Measurements from ENCODE around the gene TTBK2. TPM values are rescaled to one million over a fixed set of nuclear protein-coding genes. Genes with fewer than 3 reads are reported as not detected.

The TTBK2 gene
- total RNA-seq, 1 experiment from 2014 or later, result 10.6 TPM

DNA sequence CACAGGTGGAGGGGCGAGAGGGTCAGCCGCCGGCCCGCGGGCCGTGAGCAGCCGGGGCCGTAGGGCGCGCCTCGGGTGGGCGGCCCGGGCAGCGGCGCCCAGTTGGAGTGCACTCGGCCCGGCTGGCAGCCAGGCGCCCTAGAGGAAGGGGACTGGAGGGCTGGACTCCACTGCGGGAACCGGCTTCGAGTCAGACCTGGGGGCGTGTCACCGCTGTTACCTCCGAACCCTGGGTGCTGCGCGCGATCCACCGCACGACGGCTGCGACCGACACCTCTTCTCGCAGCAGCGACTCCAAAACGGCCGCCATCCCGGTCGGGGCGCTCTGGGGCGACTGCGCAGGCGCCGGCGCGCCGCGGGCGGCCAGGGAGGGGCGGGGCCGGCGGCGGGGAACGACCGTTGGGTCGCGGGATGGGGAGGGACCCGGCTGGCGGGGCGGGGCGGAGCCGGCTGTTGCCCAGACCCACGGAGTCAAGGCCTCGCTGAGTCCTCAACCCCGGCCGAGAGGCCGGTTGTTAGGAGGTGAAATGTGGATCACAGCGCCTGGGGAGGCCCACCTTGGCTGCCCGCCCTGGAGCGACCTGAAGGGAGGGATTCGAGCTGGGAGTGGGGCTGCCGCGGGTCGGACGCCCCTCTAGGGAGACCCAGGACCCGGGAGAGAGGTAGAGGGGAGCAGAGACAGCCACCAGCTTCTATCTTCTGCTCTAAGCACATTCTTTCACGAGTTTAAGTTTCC is 183.6 kb downstream of the TTBK2 start, which contains the start of gene CDAN1:
CDAN1 (minus strand) TSS at position 336 of the 736 bp plus-strand sequence; CDS start at position 310, 26 bp downstream.
- H3T11ph ChIP-seq (ENCODE audit: low read length), result no peak within 1 kb of the TSS
- H3K9ac ChIP-seq (ENCODE audit: extremely low read depth, insufficient read length, low read length), result peak within 1 kb of the TSS; percentile 23
- H3K79me1 ChIP-seq (ENCODE audit: insufficient read depth, low read depth, low read length, poor library complexity, severe bottlenecking), result no peaks in the 10 kb centered on the region
- Mint-ChIP-seq H3K9me3 (no peaks in the 10 kb centered on the region; a peak in 1 of 5 replicates), H3K4me3 (peak within 1 kb of the TSS; percentile 76 to 86), H3K36me3 (ENCODE audit: insufficient read depth in 1 of 3, low read depth in 3 of 3) (peaks cover 9 to 34% (median 31%) of the 10 kb centered on the region in 3 experiments; a peak in 6 of 7 replicates), H3K4me1 (peaks cover 7 to 9% of the 10 kb centered on the region in 2 experiments; a peak in 3 of 4 replicates), H3K27ac (peak within 1 kb of the TSS; percentile 52 to 68 (median 63); a peak in 4 of 7 replicates), H3K27me3 (ENCODE audit: low read depth) (no peaks in the 10 kb centered on the region)
- no peaks in the 10 kb centered on the region for H3K4me1 ChIP-seq (ENCODE audit: insufficient read depth, low read length)
- no peaks in the 10 kb centered on the region for H3K23me2 ChIP-seq (ENCODE audit: insufficient read length, low read depth, low read length, poor library complexity, severe bottlenecking)
- H3K4me2 ChIP-seq (ENCODE audit: insufficient read depth, insufficient read length, low read length), result peak within 1 kb of the TSS; percentile 38
- H4K20me1 ChIP-seq (ENCODE audit: control insufficient read depth, insufficient read depth, insufficient read length), result no peaks in the 10 kb centered on the region
- no CpG with 5 or more reads among the region's 76 CpGs for WGBS (ENCODE audit: extremely low coverage, insufficient read length, low lambda C conversion rate)
- H2BK12ac ChIP-seq (ENCODE audit: insufficient read length, low read depth, low read length), result no peak within 1 kb of the TSS
- TF ChIP-seq, protein P1, sequence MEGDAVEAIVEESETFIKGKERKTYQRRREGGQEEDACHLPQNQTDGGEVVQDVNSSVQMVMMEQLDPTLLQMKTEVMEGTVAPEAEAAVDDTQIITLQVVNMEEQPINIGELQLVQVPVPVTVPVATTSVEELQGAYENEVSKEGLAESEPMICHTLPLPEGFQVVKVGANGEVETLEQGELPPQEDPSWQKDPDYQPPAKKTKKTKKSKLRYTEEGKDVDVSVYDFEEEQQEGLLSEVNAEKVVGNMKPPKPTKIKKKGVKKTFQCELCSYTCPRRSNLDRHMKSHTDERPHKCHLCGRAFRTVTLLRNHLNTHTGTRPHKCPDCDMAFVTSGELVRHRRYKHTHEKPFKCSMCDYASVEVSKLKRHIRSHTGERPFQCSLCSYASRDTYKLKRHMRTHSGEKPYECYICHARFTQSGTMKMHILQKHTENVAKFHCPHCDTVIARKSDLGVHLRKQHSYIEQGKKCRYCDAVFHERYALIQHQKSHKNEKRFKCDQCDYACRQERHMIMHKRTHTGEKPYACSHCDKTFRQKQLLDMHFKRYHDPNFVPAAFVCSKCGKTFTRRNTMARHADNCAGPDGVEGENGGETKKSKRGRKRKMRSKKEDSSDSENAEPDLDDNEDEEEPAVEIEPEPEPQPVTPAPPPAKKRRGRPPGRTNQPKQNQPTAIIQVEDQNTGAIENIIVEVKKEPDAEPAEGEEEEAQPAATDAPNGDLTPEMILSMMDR (conservative IDR thresholded peaks at IDR 0.05), result no peak
- no peak within 1 kb of the TSS for H2AFZ ChIP-seq (ENCODE audit: low read length)
- H3K23ac ChIP-seq (ENCODE audit: insufficient read length, low read depth, low read length), result no peak within 1 kb of the TSS
- no peak within 1 kb of the TSS for H2BK120ac ChIP-seq (ENCODE audit: low read depth, low read length, poor library complexity, severe bottlenecking)
- no peak within 1 kb of the TSS for H3K14ac ChIP-seq (ENCODE audit: insufficient read depth, low read length)
- H2BK15ac ChIP-seq (ENCODE audit: low read depth, low read length), result no peak within 1 kb of the TSS
- H4K8ac ChIP-seq (replicated peaks; ENCODE audit: insufficient read length, low read depth, low read length), result no peak within 1 kb of the TSS
- peak; percentile 91 for DNase-seq
- H3K79me2 ChIP-seq (ENCODE audit: insufficient read depth, low read length), result no peaks in the 10 kb centered on the region
- H3K56ac ChIP-seq (ENCODE audit: insufficient read length, low read depth, low read length), result no peak within 1 kb of the TSS
- no peak within 1 kb of the TSS for H2BK5ac ChIP-seq (ENCODE audit: insufficient read length, low read length)
- no peak within 1 kb of the TSS for H3K27ac ChIP-seq (ENCODE audit: insufficient read length, low read depth, low read length)
- H3K9me3 ChIP-seq (ENCODE audit: control insufficient read depth, low read depth, low read length), result no peaks in the 10 kb centered on the region
- H3K18ac ChIP-seq (ENCODE audit: insufficient read length, low read depth, low read length), result peak within 1 kb of the TSS; percentile 32
- H4K91ac ChIP-seq (ENCODE audit: insufficient read length, low read depth, low read length), result no peak within 1 kb of the TSS
- no peak within 1 kb of the TSS for H3K4ac ChIP-seq (ENCODE audit: low read depth, low read length)
- H3K27me3 ChIP-seq (ENCODE audit: insufficient read depth, low read length), result no peaks in the 10 kb centered on the region
- no peak within 1 kb of the TSS for H4K5ac ChIP-seq (ENCODE audit: insufficient read length, low read depth, low read length)
- H2BK20ac ChIP-seq (ENCODE audit: low read depth, low read length, poor library complexity, severe bottlenecking), result no peak within 1 kb of the TSS
- H2AK5ac ChIP-seq (ENCODE audit: insufficient read length, low read length), result no peak within 1 kb of the TSS

Measured in H9 (cell line).